A549 (cell line): ENCODE measurements around the gene SLC1A2. TPM values are rescaled to one million over a fixed set of nuclear protein-coding genes. Genes with fewer than 3 reads are reported as not detected.
A peak's percentile ranks its signal among the peaks of the same experiment; 100 is the strongest.

ENCODE experiments used
- ATAC-seq, 2 experiments: fragments of 200-7000 bp in 1 of 2; fragments of >200 bp in 1 of 2; cut with Nextera tagmentation in 1 of 2; cut with Tn5 transposase in 1 of 2; 3 replicates each; pipeline versions ENCODE4 v1.8.0 to v1.9.1; 2018 to 2020; ENCODE audit warnings: mild to moderate bottlenecking in 1 of 2, moderate library complexity in 1 of 2
- CTCF ChIA-PET: fragments of 300-600 bp; sonication (Branson Sonifier 250); formaldehyde crosslinking; extraction: SDS; loops from one replicate; lab custom pipeline; 2021; ENCODE audit warnings: antibody characterized with exemption, inconsistent platforms; lab: Yijun Ruan, JAX
- POLR2A ChIA-PET: fragments of 350-600 bp; formaldehyde crosslinking; extraction: SDS; loops from one replicate; lab custom pipeline; 2021; ENCODE audit warnings: antibody characterized with exemption, inconsistent platforms; lab: Yijun Ruan, JAX
- DNase-seq, 2 experiments: peaks; one replicate each; pipeline versions ENCODE4 v3.0.0 to v3.0.0-alpha.2; 2011 to 2016; ENCODE audit warnings: low read depth in 1 of 2, low spot score in 1 of 2
- FAIRE-seq: peaks from 2 replicates; lab custom pipeline; 2011; peaks lifted over from hg19 to GRCh38; lab: Jason Lieb, UNC
- H3K27ac ChIP-seq, 2 experiments: fragments of >200 bp; sonication (Bioruptor Twin); formaldehyde crosslinking; 3 replicates each; pipeline ENCODE4 v1.5.1; 2016 to 2017
- H3K4me1 ChIP-seq: fragments of >200 bp; sonication (Bioruptor Twin); formaldehyde crosslinking; 3 replicates; pipeline ENCODE4 v1.6.1; 2016
- H3K4me2 ChIP-seq: fragments of >200 bp; sonication (Bioruptor Twin); formaldehyde crosslinking; 3 replicates; pipeline ENCODE4 v1.6.1; 2016
- H3K4me3 ChIP-seq: fragments of >200 bp; sonication (Bioruptor Twin); formaldehyde crosslinking; 3 replicates; pipeline ENCODE4 v1.5.1; 2016
- H3K9me3 ChIP-seq: fragments of >200 bp; sonication (Bioruptor Twin); formaldehyde crosslinking; 3 replicates; pipeline ENCODE4 v1.6.1; 2016
- CEBPB ChIP-seq, 2 experiments: fragments of >200 bp in 1 of 2; sonication (Bioruptor Twin) in 1 of 2; formaldehyde crosslinking in 1 of 2; IDR thresholded peaks; 2 replicates each; pipeline ENCODE4 v1.6.1; 2012 to 2016
- E2F6 ChIP-seq: IDR thresholded peaks from 2 replicates; pipeline ENCODE4 v1.6.1; 2012; ENCODE audit warnings: low read depth, borderline replicate concordance
- EHF ChIP-seq: fragments of 250-450 bp; sonication (Bioruptor Pico); IDR thresholded peaks from 2 replicates; pipeline ENCODE4 v1.5.0; 2020; ENCODE audit warnings: mild to moderate bottlenecking
- EP300 ChIP-seq, 2 experiments: fragments of >200 bp; sonication (Bioruptor Twin); formaldehyde crosslinking; IDR thresholded peaks; 2 replicates in 1 of 2; 3 replicates in 1 of 2; pipeline ENCODE4 v1.6.1; 2016 to 2017
- FOSB ChIP-seq: fragments of 250-450 bp; sonication (Bioruptor Pico); IDR thresholded peaks from 2 replicates; pipeline ENCODE4 v1.5.0; 2020; ENCODE audit warnings: mild to moderate bottlenecking, moderate library complexity
- HDAC2 ChIP-seq: fragments of 200-600 bp; sonication (generic); IDR thresholded peaks from 2 replicates; pipeline ENCODE4 v1.6.1; 2016
- HMGXB4 ChIP-seq: fragments of 250-450 bp; sonication (Bioruptor Pico); IDR thresholded peaks from 2 replicates; pipeline ENCODE4 v1.5.0; 2021; ENCODE audit warnings: mild to moderate bottlenecking, moderate library complexity, borderline replicate concordance
- JUN ChIP-seq, 2 experiments: fragments of >200 bp; sonication (Bioruptor Twin); formaldehyde crosslinking; IDR thresholded peaks; 2 replicates in 1 of 2; 3 replicates in 1 of 2; pipeline ENCODE4 v1.6.1; 2016 to 2017
- KDM5A ChIP-seq: fragments of 200-600 bp; sonication (generic); IDR thresholded peaks from 2 replicates; pipeline ENCODE4 v1.6.1; 2016; ENCODE audit warnings: antibody characterized with exemption, mild to moderate bottlenecking
- MAFK ChIP-seq: fragments of 450-650 bp; IDR thresholded peaks from 2 replicates; pipeline ENCODE4 v1.6.1; 2014; ENCODE audit not compliant: partially characterized antibody
- MAX ChIP-seq: IDR thresholded peaks from 2 replicates; pipeline ENCODE4 v1.6.1; 2012
- NPAS2 ChIP-seq: fragments of 250-450 bp; sonication (Bioruptor Pico); IDR thresholded peaks from 2 replicates; pipeline ENCODE4 v1.8.0; 2022; ENCODE audit warnings: mild to moderate bottlenecking, moderate library complexity, borderline replicate concordance
- POLR2AphosphoS2 ChIP-seq: conservative IDR thresholded peaks from 2 replicates; pipeline ENCODE4 v1.6.1; 2012; ENCODE audit warnings: low read length, improper control_type of control experiment, inconsistent platforms
- RCOR1 ChIP-seq: fragments of 150-350 bp; IDR thresholded peaks from 2 replicates; pipeline ENCODE4 v1.6.1; 2014; ENCODE audit warnings: antibody characterized with exemption, low read length, low read depth
- RFX5 ChIP-seq: fragments of 450-650 bp; IDR thresholded peaks from 2 replicates; pipeline ENCODE4 v1.7.1; 2014; ENCODE audit warnings: antibody characterized with exemption, mild to moderate bottlenecking, moderate library complexity
- RNF2 ChIP-seq: fragments of 200-600 bp; sonication (generic); IDR thresholded peaks from 2 replicates; pipeline ENCODE4 v1.6.1; 2016; ENCODE audit warnings: low read depth, mild to moderate bottlenecking, antibody characterized with exemption, moderate library complexity, borderline replicate concordance
- TP53 ChIP-seq: fragments of 250-450 bp; sonication (Bioruptor Pico); IDR thresholded peaks from 2 replicates; pipeline ENCODE4 v1.5.0; 2021; ENCODE audit warnings: mild to moderate bottlenecking, moderate library complexity
- ZNF302 ChIP-seq: fragments of 250-450 bp; sonication (Bioruptor Pico); IDR thresholded peaks from 2 replicates; pipeline ENCODE4 v1.9.0; 2021; ENCODE audit warnings: inconsistent platforms, mild to moderate bottlenecking, moderate library complexity
- WGBS: methylation state at CpG from one replicate; pipeline ENCODE4 v1.1.6; 2017; ENCODE audit errors: missing lambda C conversion rate; 5-methylcytosine and 5-hydroxymethylcytosine counted together
- polyA plus RNA-seq, 4 experiments: library from polyadenylated mRNA; depleted of rRNA in 3 of 4; stranded (reverse); fragments of >200 nt; fragmentation: RNase III in 1 of 4; extraction: RNeasy Plus Mini Kit Qiagen cat#74134 plus additional on column Dnase treatment in 1 of 4; gene quantifications; 2 replicates in 3 of 4; 3 replicates in 1 of 4; pipeline ENCODE4 v1.2.3, GENCODE V29; 2011 to 2017
- TF ChIP-seq, protein P1 (sequence below): fragments of 450-650 bp; IDR thresholded peaks from 2 replicates; pipeline ENCODE4 v1.6.1; 2014; ENCODE audit warnings: antibody characterized with exemption
- TF ChIP-seq, protein P2 (sequence below): IDR thresholded peaks from 2 replicates; pipeline ENCODE4 v1.6.1; 2012

SLC1A2 gene
- polyA plus RNA-seq, 2 of the 4 experiments (the other 2 are of a cell fraction): 0.01 to 0.14 TPM

DNA sequence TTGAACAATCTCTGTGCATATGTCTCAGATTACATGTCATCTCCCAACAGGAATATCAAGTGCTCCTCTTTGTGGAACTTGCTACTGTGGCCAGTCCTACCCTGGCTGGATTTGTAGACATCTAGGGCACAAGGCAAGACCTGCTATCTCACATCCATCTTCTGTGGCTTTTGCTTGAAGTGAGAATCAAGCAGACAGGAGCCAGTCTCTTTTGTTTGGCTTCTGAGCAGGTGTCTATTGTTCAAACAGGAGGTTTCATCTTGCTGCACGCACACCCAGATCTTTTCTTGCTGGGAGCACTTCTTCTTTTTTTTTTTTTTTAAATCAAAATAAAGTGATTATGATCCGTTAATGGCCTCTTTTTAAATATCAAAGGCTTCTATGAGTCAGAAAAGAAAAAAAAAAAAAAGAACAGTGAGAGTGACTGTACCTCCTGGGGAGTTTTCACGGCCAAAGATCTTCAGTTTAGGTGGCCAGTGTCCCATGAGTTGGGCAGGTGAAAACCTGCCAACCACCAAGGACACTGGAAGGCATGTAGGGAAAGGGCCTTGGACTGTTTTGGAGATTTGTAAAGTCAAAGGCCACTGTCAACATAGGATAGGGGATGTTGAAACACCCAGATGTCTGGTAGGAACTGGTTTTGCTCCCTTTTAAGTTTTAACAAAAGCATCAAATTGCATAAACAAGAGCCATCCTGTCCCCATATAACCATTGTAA is 202.2 kb downstream of the SLC1A2 start:
- H3K4me2 ChIP-seq: no peak overlapping the region
- no peak for DNase-seq
- H3K4me3 ChIP-seq: no peak overlapping the region
- 84% methylated on average over 3 of the region's 3 CpGs for WGBS
- H3K4me1 ChIP-seq: peaks cover 37% of the 10 kb centered on the region
- ATAC-seq: no peak
- ChIA-PET CTCF (interaction anchor here (1.5 kb wide), 1 partner anchor 175 kb away, joined by 3 read pairs; no protein-coding TSS in a partner anchor), POLR2A (no interaction called here)
- TF ChIP-seq NPAS2 (CRISPR knock-in tag) (no peak), MAFK (no peak), E2F6 (no peak), CEBPB (IDR thresholded peaks at IDR 0.05) (no peak), RCOR1 (no peak), FOSB (CRISPR knock-in tag) (no peak), POLR2AphosphoS2 (no peak), HMGXB4 (CRISPR knock-in tag) (no peak), ZNF302 (no peak), RFX5 (no peak), KDM5A (no peak), JUN (IDR thresholded peaks at IDR 0.05) (no peak), EHF (CRISPR knock-in tag) (no peak), RNF2 (no peak), EP300 (IDR thresholded peaks at IDR 0.05) (no peak)
- TF ChIP-seq, protein P1, sequence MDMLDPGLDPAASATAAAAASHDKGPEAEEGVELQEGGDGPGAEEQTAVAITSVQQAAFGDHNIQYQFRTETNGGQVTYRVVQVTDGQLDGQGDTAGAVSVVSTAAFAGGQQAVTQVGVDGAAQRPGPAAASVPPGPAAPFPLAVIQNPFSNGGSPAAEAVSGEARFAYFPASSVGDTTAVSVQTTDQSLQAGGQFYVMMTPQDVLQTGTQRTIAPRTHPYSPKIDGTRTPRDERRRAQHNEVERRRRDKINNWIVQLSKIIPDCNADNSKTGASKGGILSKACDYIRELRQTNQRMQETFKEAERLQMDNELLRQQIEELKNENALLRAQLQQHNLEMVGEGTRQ: no peak
- TF ChIP-seq, protein P2, sequence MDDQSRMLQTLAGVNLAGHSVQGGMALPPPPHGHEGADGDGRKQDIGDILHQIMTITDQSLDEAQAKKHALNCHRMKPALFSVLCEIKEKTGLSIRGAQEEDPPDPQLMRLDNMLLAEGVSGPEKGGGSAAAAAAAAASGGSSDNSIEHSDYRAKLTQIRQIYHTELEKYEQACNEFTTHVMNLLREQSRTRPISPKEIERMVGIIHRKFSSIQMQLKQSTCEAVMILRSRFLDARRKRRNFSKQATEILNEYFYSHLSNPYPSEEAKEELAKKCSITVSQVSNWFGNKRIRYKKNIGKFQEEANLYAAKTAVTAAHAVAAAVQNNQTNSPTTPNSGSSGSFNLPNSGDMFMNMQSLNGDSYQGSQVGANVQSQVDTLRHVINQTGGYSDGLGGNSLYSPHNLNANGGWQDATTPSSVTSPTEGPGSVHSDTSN: no peak
- H3K9me3 ChIP-seq: no peaks in the 10 kb centered on the region
- no peak for FAIRE-seq
- peak overlapping the region in 1 of 2 experiments; percentile 62; a peak in 2 of 6 replicates for H3K27ac ChIP-seq

DNA sequence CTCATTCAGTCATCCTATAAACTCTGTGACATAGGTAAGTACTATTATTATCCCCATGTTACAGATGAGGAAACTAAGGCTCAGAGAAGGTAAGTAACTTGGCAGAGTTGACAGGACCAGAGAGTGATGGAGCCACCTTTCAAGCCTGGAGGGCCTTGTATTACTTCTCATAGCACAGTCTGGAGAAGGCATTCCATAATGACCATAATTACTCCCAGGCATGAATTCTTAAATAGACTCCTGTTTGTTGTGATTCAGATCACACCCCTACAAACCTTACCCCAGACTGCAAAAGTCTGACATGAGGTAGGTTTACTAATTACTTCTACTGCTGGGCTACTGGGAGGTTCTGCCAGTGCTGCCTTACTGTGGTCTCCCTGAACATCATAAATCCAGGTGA is 203.4 kb downstream of the SLC1A2 start:
- no peak for DNase-seq
- Histone ChIP-seq H3K4me2 (no peak overlapping the region), H3K4me3 (no peak overlapping the region), H3K27ac (peak overlapping the region in 1 of 2 experiments; percentile 62; a peak in 3 of 6 replicates), H3K4me1 (peaks cover 39% of the 10 kb centered on the region), H3K9me3 (no peaks in the 10 kb centered on the region)
- FAIRE-seq: no peak
- CTCF ChIA-PET: no interaction called here
- no peak for ATAC-seq
- no peak for TF ChIP-seq TP53 (CRISPR knock-in tag)
- no peak for TF ChIP-seq POLR2AphosphoS2
- TF ChIP-seq MAX: no peak
- no peak for TF ChIP-seq HDAC2
- TF ChIP-seq, all 56 proteins: peak for 0
- POLR2A ChIA-PET: no interaction called here
